Endothelial cell of umbilical vein (primary cell): ENCODE data around the gene ARPC5.

Experiments
- CTCF ChIP-seq, 2 donors: IDR thresholded peaks; 1 replicate in 1 of 2; 2 replicates in 1 of 2; pipeline ENCODE4 v1.5.1; 2011; ENCODE audit warnings: low read length in 2 of 2, mild to moderate bottlenecking in 2 of 2, moderate library complexity in 2 of 2, control low read depth in 1 of 2, inconsistent platforms in 1 of 2, low read depth in 1 of 2; ENCODE audit not compliant: insufficient read depth in 1 of 2; ENCODE audit errors: extremely low read depth in 1 of 2
- FOS ChIP-seq: IDR thresholded peaks from 2 replicates; pipeline ENCODE4 v1.6.1; 2011; ENCODE audit warnings: mild to moderate bottlenecking, low read length, moderate library complexity, borderline replicate concordance; ENCODE audit not compliant: insufficient read depth
- POLR2AphosphoS5 ChIP-seq: IDR thresholded peaks from 2 replicates; pipeline ENCODE4 v1.6.1; 2012; ENCODE audit warnings: low read depth, mild to moderate bottlenecking, control low read depth, low read length, moderate library complexity; ENCODE audit not compliant: insufficient read depth

- no peak for TF ChIP-seq POLR2AphosphoS5
- no peak for TF ChIP-seq FOS
- no peak for TF ChIP-seq CTCF (IDR thresholded peaks at IDR 0.05; ENCODE audit: extremely low read depth in 1 of 2, insufficient read depth in 1 of 2, low read depth in 1 of 2, low read length in 2 of 2)
These were observed 51.4 kb downstream of the ARPC5 start for GRCh38 chr1:183584147-183584546.
